T-helper 1 cell (primary cell): ENCODE measurements around the gene SGK1.
"Not testable (repeated sequence)": the region's sequence is repeated elsewhere in the genome, so short reads cannot be mapped to it uniquely, and the experiment has no call there.

Experiments used
- DNase-seq, 5 donors: peaks; one replicate each; pipeline ENCODE4 v3.0.0-alpha.2; 2012 to 2020

SGK1 gene

DNA sequence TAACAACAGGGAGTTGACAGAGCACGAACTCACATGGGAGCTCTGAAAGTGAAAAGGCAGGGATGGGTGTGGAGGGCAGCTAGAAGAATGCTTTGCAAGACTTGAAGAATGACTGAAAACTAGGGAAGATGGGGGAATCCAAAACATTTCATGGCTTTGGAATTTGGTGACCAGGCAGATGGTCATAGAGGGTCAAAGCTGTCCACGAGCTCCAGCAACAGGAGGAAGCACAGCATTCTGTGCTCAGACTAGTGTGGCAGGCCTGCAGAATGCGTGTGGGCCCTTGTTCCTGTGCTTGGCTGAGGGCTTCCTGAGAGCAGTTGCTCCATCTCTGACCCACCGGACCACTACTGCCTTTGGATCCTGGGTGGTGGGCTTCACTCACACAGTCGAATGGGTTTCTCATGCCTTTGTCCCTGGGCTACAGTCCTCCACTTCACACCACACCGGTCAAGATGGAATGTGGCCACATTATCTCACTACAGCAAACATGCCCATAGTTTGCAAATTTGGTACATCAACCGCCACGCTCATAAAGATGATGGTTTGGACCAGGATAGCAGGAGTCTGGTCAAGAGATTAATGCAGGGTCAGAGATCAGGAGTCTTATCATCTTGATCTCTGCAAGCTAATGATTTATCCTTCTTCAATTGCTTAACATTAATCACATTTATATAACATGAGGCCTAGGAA lies 100.7 kb downstream of the SGK1 start:
- DNase-seq: no peak

GRCh38 chr6:134216301-134217010 lies 101.5 kb downstream of the SGK1 start:
- no peak for DNase-seq

DNA sequence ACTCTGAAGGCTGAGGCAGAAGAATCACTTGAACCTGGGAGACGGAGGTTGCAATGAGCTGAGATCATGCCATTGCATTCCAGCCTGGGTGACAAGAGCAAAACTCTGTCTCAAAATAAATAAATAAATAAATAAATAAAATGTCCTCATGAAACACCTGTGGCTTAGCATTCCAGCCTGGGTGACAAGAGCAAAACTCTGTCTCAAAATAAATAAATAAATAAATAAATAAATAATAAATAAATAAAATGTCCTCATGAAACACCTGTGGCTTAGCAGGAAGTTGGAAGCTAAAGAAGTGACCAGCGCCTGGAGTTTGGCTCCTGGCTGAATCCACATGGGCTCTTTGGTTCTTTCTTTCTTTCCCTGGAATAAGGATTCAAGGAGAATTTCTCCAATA lies 104.5 kb downstream of the SGK1 start:
- DNase-seq: not testable (repeated sequence)

GRCh38 chr6:134211297-134211696 lies 106.6 kb downstream of the SGK1 start:
- DNase-seq: no peak

GRCh38 chr6:134207421-134207820 lies 110.5 kb downstream of the SGK1 start:
- no peak for DNase-seq

DNA sequence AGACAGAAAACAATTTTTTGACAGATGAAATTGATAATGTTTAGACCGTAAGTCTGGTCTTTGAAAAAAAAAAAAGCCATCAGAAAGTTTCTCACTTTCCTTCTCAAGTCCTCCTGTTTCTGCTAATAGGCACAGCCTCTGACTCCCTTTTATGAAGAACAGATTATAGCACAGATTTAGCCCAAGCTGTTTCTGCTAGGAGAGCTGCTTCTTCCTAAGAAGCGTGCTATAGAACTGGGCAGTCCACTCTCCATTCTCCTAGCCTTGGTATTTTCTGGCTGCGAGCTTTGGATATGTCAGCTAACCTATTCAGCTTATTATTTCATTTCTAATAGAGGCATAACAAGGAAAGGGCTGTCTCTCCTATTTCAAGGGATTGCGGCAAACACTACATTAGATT lies 112.5 kb downstream of the SGK1 start:
- DNase-seq: no peak

- DNase-seq: not testable (repeated sequence)
Observed at GRCh38 chr6:134204759-134205158, 113.2 kb downstream of the SGK1 start.

- no peak for DNase-seq
Observed at GRCh38 chr6:134204031-134204430, 113.9 kb downstream of the SGK1 start.

DNA sequence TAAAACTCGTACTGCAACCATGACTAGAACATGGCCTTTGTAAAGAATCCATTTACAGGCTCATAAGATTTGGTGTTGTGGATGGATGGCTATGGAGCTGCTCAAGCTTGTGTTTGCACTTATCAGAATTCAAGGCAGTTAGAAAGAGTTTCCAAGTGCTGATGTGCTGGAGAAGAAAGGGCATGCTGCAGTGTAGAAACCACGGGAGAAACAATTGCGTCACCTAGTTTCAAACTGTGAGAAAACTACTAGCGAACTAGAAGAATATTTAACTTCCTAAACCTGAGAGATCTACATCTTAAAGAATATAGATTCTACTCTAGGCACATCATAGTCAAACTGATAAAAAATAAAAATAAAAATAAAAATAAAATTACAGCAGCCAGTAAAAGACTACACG lies 116.2 kb downstream of the SGK1 start:
- DNase-seq: no peak

DNA sequence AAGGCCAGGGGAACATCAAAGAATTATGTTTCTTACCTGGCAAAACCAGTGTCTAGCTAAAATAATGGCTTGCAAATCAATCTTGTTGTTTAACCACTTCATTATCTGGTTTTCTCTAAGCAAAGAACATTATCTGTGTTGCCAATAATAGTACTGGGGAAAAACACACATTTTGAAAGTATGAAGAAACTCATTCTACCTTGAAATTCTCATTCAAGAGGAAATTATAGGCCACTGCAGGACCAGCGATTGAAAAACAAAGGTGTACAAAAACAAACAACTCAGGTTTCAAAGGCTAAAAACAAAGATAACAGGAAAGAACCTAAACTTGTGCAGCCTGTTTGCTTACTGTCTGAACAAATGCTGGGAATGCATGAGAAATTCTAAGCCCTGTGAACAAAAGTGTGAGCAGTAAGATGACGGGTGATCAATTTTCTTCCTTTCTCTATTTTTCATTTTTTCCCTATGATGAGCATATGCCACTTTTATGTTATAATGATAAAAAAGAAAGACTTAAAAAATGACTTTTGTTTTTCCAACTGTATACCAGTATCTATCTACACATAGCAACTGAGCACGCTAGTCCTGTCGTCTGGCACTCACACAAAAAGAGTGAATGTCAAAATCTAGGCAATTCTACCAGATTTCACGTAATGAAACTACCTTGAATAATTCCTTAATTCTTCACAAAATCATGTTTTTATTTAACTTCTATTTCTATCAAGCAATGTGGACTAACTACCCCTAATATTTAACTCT lies 117.9 kb downstream of the SGK1 start:
- no peak for DNase-seq

DNA sequence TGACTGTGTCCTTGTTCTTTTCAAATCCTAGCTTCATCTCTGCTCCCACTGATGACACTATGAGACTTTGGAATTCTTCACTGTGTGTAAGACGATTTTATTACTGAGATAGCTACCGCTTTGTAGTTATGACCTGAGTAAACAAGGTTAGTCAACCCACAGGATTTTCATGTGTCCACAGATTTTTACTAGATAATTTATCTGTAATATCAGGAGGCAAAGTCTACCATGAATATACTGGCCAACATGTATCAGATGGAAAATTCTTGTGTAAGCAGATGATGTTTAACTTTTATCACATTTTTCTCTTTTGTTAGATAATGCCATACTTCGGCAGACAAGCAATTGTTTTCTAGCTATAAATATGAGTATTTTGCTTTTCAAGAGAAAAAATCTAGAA lies 119.8 kb downstream of the SGK1 start:
- no peak for DNase-seq

- DNase-seq: not testable (repeated sequence)
Observed at GRCh38 chr6:134197685-134198084, 120.2 kb downstream of the SGK1 start.

DNA sequence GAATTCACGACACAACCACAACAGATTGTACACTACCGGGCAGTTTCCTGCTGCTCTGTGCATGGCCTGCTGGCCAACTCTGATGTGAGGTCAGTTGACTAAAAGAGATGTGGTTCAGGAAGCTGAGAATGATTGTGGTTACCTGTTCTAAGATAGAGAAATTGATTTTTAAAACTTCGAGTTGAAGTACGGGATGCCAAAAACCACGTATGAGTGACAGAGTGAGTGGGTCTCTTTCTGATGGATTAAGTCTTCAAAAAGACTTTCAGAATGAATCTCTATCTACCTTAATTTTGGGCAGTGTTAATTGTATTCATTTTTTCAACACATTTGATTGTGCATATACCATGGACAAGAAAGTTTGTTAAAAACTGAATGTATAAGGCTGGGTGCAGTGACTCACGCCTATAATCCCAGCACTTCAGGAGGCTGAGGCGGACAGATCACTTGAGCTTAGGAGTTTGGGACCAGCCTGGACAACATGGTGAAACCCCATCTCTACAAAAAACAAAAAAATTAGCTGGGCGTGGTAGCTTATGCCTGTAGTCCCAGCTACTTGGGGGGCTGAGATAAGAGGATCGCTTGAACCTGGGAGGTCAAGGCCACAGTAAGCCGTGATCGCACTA lies 121.2 kb downstream of the SGK1 start:
- DNase-seq: peak in 1 of 5 donors; percentile 68

DNA sequence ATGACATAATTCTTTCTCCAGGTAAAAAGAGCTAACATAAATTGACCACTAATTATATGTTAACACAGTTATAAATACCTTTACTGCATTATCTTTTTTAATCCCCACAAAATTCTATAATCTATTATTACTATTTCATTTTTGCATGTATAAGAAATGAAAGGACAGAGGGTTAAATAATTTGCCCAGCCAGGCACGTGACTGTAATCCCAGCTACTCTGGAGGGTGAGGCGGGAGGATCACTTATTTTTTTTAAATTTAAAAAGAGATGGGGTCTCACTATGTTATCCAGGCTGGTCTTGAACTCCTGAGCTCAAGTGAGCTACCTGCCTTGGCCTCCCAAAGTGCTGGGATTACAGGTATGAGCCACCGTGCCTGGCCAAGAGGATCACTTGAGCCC lies 121.9 kb downstream of the SGK1 start:
- no peak for DNase-seq

DNA sequence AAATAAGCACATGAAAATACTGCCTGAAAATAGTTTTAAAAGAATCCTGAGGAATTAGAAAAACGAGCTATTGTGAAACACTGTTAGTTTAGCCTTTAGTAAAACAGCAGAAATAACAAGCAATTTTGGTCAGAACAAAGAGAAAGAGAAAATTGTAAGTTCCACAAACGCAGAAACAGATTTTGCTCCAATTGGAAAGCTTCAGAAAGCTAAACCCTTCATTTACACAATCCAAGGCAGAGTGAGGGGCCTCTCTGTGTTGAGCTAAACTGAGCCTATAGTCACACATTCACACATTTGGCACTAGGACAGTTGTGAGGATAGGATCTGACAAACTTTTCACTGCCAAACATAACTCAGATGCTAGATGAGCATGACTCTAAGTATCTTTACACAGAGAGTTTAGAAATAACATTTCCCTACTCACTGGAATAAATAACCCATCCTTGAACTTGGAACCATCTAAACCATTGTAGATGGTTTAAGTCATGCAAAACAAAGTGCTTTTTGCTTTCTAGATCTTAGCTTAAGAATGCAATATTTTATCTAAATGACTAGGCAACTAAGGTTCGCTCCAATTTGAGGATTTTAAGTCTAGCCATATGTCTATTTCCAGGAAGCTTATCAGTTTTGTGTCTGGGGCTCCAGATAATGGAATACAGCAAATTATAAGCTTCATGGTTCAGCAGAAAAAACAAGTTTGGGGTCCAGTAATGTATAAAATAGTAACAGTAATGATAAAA lies 122.6 kb downstream of the SGK1 start:
- no peak for DNase-seq

- DNase-seq: no peak
Observed at GRCh38 chr6:134193536-134194498, 124.1 kb downstream of the SGK1 start.

- not testable (repeated sequence) for DNase-seq
Observed at GRCh38 chr6:134192609-134193008, 125.3 kb downstream of the SGK1 start.

- no peak for DNase-seq
Observed at GRCh38 chr6:134190883-134191282, 127.0 kb downstream of the SGK1 start.

DNA sequence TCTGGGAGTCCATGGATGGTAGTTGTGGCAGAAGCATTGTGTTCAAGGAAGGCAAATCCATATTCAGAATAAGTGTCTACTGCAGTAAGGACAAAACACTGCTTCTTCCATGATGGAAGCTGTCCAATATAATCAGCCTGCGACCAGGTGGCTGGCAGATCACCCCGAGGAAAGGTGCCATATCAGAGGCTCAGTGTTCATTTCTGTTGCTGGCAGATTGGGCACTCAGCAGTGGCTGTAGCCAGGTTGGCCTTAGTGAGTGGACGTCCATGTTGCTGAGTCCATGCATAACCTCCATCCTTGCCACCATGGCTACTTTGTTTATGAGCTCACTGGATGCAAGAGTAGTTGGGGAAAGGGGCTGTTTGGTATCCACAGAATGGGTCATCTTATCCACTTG lies 130.2 kb downstream of the SGK1 start:
- DNase-seq: no peak

DNA sequence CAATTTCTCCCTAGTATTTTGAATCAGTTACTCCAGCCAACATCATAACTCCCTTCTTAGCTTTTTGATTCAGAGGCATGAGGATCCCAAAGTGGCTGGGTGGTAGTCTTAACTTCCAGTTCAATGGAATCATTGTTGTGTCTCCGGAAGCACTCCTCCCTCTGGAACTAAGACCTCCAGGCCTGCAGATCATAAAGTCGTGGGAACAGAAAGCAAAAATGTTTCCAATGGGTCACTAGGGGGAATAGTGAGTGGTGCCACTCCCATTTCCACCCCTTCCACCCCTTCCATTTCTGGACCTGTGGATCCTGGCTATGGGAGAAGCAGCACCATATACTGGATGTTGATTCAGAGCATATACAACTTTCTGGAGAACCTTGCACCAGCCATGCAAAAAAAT lies 130.8 kb downstream of the SGK1 start:
- no peak for DNase-seq

GRCh38 chr6:134186355-134186754 lies 131.6 kb downstream of the SGK1 start:
- no peak for DNase-seq
